GM12873 (cell line): ENCODE data around the gene FZD1.

Experiments used
- CTCF ChIP-seq: IDR thresholded peaks from 2 replicates; pipeline ENCODE4 v1.5.1; 2012; ENCODE audit warnings: low read depth, mild to moderate bottlenecking, moderate library complexity, low read length, control low read depth; ENCODE audit not compliant: insufficient read depth; ENCODE audit errors: missing control alignments

The FZD1 gene

GRCh38 chr7:91235211-91235832, 28.9 kb upstream of the FZD1 start:
- TF ChIP-seq CTCF, result no peak

GRCh38 chr7:91239171-91239604, 25.0 kb upstream of the FZD1 start:
- no peak for TF ChIP-seq CTCF

DNA sequence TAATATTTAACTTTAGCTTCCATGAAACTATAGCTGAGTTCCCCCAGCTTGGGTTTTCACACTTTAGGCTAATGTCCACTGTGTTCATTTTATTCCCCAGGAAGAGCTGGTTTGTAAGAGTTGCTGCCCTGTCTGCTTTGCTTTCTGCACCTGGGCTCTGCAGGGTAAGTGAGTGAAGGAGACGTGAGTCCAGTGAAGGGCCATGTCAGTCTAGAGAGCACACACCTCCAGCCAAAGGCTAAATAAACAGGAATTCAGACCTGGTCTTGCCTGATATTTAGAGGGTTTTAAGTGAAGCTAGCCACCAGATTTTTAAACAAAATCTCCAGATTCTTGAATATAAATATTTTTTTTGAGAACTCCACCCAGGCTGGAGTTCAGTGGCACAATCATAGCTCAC, 24.5 kb upstream of the FZD1 start:
- TF ChIP-seq CTCF, result no peak

DNA sequence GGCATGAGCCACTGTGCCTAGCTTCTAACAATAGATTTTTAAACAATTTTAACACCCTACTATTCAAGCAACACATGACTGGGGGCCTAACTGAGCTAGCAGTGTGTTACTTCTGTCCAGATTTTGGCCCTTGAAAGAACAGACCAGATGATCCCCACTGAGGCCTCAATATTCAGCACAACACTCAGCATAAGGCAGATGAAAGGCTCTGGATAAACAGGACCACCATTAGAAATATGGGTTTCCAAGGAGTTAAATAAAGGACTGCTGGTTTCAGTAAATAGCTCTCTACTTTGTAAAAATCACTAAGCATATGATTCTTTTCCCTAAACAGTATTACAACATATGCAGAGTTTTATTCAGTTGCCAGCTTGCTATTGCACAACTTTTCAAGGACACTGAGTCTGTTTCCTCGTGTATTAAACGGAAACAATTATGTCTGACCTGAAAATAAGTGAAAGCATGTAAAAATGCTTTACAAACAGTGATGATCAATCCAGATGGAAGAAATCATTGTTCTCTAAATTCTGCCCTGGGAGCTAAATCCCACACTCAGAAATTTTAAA, 23.8 kb upstream of the FZD1 start:
- no peak for TF ChIP-seq CTCF

DNA sequence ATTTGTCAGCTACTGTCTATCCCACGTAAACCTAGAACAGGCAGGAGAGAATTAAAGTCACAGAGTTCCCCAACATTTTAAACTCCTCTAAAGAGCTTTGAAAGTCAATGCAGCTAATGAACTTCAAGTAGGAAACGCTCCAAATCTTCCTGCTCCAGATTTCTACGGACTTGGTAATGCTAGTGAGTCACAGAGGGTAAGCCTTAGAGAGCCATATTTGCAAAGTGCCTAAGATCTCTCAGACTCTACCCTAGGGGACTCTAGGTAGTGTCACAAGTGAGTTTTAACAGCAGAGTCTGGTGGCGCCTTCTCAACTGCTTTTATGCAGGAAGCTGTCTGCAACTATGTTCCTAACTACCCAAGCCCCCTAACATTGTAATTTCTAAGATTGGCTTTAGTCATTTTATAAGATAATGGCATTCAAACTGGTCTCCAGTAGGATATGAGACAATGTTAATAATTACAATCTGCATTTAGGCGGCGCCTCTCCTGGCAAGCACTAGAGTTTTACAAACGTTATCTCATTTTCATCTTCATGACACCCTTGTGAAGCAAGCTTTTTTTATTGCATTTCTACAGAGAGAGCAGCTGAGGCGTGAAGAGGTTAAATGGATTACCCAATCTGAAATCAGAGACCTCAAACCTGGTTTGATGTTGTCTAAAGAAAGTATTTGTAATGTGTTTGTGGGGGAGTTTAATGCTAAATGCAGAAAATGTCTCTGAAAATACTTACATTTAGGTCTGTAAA, 22.0 kb upstream of the FZD1 start:
- no peak for TF ChIP-seq CTCF

- TF ChIP-seq CTCF, result no peak
These were observed 20.5 kb upstream of the FZD1 start for GRCh38 chr7:91243591-91244301.

DNA sequence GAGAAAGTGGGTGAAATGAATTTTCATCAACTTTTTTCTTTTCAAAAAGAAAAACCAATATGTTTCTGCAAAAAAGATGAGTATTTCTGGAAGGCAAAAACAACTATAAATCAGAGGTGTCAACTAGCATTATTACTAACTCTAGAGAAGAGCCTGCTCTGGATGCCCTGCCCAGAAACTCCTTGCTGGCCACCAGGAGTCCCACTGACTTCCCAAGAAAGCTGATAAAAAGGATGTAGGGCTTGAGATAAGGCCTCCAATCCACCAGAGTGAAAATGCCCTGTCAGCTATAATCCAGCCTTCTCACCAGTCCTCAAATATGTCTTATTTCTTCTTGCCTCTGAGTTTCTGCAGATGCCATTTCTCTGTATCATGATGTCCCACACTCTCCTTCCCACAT, 16.7 kb upstream of the FZD1 start:
- no peak for TF ChIP-seq CTCF
